NCI-H2107 treated with DMSO at 0.1 percent for 48 hours (cell line): ENCODE measurements around the gene NTF4.

Source experiments
- DNase-seq: peaks from one replicate; lab custom pipeline; 2025; ENCODE audit not compliant: unreplicated experiment; lab: John Stamatoyannopoulos, UW

The NTF4 gene, protein sequence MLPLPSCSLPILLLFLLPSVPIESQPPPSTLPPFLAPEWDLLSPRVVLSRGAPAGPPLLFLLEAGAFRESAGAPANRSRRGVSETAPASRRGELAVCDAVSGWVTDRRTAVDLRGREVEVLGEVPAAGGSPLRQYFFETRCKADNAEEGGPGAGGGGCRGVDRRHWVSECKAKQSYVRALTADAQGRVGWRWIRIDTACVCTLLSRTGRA

DNA sequence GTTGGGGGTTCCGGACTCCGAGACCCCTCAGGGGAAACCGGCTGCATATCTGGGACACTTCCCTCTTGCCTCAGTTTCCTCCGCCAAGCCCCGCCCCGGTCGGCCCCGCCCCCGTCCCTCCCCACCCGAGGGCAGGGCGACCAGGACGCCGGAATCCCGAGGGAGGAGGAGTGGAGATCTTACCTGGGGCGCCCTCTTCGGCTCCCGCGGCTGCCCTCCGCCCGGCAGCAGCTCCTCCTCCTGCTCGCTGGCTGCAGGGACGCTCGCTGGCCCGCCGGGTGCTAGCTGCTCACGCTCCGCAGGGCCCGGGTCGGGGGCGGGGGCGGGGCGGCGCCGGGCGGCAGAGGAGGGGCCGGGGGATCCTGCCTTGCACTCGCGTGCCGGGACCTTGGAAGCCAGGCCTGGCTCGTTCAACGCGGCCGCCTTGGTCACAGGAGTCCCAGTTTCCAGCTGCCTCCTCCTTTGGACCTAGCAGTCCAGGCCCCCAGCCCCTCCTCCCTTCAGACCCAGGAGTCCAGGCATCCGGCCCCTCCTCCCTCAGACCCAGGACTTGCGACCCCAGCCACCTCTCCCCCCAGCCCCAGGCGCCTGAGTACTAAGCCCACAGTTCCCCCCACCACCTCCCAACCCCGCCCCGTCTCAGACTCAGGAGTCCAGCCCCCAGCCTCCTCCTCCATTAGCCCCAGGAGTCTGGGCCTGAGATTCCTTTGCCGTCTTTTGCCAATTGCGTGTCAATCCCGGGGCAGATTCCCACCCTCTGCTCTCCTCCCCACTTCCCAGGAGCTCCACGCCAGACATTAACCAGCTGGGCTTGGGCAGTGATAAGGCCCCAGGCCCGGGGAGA, at the start of gene NTF4:
NTF4 (minus strand) TSS at position 51 of the 844 bp plus-strand sequence. CDS start 2,821 bp downstream, outside the sequence.
- DNase-seq: no peak

DNA sequence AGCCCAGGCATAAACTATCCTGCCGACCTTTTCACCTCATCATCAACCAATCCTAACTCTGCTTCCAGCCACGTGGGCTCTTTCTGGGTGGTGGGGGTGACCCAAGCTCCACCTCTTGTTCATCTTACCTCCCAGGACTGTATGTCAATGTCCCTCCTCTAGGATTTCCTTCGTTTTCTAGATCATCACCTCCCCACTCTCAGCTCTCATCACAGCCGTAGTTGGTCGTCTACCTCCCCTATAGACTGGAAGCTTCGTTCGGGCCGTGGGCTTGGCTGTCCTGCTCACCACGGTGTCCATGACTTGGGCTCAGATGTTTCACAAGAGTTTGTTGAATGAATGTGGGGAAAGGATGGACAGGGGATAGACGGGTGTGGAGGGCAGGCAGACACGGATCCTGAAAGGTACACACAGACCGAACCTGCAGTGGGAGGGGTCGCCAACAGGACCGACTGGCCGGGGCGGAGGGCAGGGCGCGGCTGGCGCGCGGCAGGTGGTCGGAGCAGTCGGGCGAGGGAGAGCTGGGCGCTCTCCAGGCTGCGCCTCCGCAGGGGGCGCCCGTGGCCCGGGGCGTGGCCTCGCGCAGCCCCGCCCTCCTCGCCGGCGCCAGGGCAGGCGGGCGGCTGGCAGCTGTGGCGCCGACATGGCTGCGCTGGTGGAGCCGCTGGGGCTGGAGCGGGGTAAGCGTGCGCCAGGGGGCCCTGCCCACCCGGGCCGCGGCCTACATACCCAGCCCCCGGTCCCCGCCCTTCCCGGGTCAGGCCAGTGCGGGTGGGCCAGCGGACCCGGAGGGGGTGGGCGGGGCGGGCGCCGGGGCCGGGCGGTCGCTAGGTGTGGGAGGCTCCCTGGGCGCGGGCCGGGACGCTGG, 49.4 kb upstream of the NTF4 start, which contains the start of gene LIN7B:
LIN7B (plus strand) TSS at position 609 of the 868 bp plus-strand sequence; CDS start at position 644, 35 bp downstream.
- DNase-seq: no peak

DNA sequence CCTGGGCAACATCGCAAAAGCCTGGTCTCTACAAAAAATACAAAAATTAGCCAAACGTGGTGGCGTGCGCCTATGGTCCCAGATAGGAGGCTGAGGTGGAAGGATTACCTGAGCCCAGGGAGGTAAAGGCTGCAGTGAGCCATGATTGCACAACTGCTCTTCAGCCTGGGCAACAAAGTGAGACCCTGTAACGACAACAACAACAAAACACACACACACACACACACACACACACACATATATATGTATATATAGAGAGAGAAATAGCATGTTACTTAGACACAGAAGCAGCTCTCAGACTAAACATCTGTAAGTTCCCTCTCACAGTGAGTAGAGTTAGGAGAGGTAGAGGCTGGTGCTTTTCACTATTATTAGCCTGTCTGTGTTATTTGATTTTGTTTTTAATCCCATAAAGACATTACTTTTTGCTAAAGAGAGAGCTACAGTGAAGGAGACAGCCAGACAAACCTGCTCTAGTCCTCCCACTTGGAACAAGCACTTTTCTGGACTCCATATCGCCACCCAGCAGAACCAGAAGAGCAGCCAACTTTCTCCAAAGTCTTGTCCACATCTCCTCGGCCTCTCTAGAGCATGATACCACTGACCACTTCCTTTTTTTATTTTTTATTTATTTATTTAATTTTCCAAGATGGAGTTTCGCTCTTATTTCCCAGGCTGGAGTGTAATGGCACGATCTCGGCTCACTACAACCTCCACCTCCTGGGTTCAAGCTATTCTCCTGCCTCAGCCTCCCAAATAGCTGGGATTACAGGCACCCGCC, 46.8 kb upstream of the NTF4 start:
- no peak for DNase-seq

DNA sequence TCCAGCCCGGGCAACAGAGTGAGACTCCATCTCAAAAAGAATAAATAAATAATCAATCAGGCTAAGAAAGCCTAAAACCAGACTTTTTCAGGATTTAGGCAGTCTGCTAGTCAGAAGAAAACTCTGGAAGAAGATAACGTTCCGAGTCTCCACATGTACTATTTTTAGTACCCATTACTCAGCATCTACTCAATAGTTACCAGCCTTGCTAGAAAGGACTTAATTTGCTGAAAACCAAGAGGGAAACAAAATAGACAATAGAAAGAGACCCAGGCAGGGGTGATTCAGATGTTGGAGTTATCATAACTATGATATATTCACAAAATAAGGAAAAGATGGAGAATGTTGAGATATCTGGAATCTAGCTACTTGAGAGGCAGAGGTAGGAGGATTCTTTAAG, 45.9 kb upstream of the NTF4 start:
- no peak for DNase-seq

DNA sequence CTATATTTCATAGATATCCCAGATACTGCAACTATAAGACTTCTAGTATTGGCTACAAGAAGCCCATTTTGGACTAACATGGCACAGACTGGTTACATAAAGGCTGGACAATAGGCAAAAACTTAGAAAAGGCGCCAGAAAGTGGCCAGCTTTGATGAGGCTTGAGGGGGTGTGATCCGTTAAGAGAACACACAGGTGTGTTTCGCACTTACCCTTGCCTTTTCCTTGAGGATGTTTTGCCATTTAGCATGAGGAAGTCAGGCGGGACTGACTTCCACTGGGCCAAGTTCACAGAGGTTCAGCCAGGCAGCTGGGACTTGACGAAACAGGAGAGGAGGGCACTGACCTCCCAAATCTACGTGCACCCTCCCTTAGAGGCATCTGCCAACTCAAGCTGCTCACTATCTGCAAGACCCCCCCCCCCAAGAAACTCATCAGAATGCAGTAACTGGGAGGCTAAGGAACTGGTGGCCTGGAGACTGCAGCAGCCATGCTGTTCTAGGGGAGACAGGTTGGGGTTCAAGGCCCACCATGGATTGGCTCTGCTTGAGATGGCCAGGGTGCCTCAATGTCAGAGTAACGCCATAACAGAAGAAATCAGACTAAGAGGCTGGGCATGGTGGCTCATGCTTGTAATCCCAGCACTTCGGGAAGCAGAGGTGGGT, 45.1 kb upstream of the NTF4 start:
- no peak for DNase-seq

DNA sequence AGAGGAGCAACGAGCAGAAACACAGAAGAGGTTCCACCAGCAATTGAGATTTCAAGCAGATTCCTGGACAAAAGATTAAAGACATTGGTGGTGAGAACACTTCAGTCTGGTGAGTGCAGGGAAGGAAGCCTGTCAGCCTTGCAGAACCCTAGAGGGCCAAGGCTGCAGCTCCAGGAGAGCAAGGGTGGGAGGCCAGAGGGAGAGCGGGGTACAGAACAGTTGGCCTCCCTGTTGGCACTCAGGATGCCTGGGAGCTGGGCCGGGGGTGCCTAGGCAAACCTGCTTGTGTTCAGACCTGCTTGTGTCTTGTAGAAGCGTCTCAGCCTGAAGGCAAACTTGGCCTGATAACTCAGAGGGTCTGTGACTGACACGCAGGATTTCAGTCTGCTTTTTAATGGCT, 44.4 kb upstream of the NTF4 start:
- no peak for DNase-seq

DNA sequence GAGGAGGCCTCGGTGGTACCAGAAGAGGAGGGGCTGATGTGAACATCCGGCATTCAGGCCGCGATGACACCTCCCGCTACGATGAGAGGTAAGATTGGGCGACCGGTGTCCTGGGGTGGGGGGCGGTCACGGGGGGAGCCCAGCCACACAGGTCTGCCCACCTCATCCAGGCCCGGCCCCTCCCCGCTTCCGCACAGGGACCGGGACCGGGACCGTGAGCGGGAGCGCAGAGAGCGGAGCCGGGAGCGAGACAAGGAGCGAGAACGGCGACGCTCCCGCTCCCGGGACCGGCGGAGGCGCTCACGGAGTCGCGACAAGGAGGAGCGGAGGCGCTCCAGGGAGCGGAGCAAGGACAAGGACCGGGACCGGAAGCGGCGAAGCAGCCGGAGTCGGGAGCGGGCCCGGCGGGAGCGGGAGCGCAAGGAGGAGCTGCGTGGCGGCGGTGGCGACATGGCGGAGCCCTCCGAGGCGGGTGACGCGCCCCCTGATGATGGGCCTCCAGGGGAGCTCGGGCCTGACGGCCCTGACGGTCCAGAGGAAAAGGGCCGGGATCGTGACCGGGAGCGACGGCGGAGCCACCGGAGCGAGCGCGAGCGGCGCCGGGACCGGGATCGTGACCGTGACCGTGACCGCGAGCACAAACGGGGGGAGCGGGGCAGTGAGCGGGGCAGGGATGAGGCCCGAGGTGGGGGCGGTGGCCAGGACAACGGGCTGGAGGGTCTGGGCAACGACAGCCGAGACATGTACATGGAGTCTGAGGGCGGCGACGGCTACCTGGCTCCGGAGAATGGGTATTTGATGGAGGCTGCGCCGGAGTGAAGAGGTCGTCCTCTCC, 43.2 kb upstream of the NTF4 start:
- no peak for DNase-seq

DNA sequence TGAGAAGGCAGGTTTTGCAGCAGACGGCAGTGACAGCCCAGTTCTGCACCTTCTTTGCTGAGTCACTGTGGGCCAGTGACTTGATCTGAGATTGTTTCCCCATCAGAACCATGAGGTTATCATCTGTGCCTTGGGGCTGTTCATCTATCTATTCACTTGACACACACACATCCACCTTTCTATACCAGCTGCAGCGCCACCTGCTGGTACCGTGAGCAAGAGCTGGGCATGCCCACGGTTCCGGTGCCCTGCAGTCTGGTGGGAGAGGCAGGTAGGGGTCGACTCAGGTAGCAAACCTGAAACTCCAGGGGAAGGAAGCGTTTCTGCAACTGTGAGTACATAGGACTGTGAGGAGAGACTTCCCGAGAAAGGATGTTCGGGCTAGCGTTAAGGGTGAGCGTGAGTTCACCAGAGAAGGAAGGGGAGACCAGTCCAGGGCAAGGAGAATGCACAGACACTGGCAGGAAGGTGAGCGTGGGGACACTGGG, 42.1 kb upstream of the NTF4 start:
- DNase-seq: peak; percentile 2

DNA sequence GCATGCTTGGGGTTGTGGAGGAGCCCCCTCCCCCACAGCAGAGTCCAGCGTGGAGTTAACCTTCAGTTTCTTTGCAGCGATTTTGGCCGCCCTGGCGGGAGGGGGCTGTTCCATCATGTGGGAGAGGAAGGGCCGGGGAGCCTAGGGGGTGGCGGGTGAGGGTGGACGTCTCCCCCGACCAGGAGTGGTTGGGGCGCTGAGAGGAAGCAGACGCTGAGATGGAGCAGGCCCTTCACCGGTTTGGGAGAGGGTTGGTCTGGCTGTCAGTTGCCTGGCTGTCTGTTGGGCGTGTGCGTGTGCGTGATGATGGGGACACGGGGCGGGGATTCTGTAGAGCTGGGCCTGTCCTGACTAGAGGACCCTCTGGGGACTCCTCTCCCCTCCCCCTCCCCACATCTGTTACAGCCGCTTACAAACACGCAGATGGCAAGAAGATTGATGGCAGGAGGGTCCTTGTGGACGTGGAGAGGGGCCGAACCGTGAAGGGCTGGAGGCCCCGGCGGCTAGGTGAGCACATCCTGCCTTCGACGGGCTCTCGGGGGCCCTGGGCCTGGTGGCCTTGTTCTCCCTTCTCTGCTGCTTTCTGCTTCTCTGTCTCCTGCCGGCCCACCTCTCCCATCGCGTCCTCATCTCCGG, 39.7 kb upstream of the NTF4 start:
- no peak for DNase-seq

DNA sequence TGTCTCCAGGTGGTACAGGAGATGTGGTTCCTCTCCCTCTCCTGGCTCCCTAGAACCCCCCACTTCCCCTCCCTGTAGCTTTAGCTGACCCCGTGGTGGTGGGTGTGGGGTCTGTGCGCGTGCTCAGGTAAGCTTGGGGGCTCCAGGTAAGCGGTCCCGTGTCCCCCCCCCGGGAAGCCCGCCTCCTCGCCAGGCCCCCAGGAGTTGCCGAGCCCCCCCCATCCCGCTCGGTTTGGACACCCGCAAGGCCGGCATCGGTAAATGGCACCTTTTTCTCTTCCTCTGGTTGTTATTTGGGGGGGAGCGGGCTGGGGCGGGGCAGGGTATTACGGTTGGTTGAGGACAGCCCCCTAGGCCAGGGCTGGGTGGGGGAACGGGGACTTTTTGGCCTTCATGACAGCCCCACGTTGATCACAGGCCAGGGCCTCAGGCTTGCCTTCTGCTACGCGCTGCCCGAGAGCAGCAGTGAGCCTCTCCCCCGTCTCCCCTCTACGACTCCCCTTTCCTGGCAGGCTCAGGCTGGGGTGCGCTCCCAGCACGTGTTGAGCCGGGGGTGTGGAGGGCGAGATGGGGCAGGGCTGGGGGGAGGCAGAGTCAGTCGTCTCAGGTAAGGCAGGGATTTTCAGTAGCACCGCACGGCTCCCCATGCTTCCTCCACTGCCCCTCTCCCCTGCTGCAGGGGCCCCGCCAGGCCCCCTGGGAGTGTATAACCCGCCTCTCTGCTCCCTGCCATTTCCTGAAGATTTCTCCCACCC, 38.9 kb upstream of the NTF4 start:
- DNase-seq: no peak

DNA sequence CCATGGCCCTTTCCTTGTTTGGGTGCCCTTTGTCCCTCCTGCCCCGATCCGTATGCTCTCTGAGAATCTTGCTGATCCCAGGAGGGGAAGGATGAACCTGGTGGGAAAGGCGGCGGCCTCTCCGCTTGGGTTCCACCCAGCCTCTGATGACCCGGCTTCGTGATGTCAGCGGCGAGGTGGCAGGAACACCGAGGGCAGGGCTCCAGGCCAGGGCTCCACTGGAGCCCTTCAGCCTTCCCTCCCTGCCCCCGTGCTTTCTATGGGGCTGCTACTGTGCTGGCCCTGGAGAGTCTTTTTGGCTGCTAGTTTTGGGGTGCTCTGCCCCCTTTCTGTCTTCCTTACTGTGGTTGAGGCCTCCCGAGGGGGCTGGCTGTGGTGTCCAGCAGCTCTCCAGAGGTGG, 37.7 kb upstream of the NTF4 start:
- no peak for DNase-seq

DNA sequence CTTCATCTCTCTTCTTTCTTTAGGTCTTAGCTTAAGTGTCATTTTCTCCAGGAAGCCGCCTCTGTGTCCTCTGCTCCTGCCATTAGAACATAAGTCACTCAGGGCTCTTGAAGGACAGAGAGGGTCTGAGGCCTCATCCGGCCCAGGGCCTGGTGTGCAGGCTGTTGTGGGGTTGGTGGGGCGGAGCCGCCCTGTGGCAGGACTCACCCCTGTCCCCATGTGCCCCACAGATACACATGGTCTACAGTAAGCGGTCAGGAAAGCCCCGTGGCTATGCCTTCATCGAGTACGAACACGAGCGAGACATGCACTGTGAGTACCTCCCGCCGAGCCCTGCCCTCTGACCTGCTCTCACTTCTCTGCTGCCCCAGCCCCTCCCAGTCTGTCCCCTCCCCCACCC, 36.5 kb upstream of the NTF4 start:
- no peak for DNase-seq

DNA sequence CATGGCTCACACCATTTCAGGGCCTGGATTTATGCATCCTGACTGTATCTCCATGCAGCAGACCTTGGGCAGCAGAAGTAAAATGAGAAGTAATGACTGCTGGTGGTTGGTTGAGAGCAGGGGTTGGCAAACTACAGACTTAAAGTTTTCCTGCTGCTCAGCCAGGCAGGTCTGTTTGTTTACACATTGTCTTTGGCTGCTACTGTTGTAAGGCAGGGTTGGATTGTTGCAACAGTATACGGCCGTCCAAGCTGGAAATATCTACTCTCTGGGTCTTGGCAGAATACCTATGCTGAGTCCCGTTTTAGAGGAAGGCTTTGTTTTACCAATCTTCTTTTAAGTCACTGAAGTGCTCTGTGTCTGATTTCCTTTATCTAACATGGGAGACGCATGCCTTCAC, 34.2 kb upstream of the NTF4 start:
- DNase-seq: no peak

DNA sequence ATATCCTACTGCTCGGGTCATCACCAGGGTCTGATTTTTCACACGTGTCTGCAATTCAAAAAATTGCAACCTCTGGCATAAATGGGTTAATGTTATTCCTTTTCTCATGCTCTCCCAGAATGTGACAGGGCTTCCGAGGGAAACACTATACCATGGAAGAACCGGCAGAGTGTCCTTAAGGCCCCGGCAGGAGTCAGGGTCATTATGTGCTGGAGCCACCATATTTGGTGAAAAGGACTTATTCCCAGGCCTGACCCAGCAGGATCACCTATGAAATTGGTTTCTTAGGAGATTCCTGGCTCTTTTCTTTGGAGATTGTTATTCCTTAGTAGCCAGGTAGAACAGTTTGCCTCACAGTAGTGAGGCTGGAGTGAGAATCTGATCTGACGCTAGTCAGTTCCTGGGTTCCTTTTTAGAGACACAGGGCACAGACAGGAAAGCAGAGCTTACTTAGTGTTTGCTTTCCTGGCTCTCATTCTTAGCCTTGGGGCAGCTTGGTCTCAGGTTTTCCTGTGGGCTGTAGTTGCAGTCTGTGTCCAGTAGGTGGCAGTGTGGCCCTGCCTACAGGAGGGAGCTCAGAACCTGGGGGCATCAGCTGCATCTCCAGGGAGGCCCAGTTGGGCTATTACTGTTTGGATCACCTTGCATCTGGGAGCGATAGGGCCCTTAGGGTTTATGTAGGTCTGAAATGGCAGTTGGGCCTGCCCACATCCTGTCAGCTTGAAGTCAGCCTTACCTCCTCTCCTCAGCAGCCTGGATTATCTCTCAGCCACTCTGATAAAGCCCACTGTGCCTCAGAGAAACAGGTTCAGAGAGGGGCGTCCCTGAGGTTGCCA, 33.1 kb upstream of the NTF4 start:
- DNase-seq: peak; percentile 58

DNA sequence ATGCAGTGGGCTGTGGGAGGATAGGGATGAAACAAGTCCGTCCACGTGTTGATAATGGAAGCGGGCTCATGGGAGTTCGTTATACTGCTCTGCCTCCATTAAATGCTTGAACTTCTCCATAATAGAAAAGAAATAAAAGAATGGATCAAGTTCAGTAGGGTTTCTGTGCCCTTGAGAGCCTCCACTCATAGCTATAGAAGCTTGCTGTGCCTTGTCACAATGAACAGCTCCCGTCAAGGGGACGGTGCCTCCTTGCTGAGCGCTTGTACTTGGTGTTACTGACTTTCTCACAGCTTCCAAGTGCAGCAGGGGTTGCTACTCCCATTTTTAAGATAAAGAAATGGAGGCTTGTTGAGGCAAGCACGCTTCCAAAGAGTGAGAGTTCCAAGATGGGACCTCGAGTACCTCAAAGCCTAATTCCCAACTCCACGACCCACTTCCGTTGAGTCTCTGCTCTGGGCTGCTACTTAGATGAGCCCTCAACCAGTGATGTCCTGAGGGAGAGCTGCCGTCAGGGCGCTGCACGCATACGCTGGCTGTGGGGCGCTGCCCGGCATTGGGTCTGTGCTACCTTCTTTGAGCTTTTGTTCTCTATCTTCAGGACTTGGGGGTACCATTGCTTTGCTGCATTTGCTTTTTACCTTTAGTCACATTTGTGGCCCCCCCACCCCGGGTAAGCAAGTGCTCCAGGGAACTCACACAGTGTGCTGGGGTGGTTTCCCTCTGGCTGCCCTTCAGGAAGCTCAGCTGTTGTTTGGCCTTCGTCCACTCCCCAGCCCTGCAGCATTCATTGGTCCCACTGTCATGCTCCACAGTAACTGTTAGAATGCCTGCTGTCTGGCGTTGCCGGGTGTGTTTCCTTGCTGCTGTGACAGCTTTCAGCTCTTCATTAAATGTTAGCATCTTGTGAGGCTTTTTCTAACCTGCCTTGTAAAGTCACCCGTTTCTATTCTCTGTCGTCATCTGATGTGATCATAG, 30.2 kb upstream of the NTF4 start:
- no peak for DNase-seq

DNA sequence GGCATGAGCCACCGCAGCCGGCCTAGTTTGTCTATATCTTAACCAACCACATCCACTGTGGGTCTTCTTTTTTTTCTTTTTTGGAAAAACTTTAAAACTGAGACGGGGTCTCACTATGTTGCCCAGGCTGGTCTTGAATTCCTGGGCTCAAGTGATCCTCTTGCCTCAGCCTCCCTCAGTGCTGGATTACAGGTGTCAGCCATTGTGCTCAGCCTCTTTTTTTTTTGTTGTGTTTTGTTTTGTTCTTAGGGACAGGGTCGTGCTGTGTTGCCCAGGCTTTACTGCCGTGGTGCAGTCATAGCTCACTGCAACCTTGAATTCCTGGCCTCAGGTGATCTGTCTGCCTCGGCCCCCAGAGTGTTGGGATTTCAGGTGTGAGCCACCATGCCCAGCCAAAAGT, 28.1 kb upstream of the NTF4 start:
- no peak for DNase-seq
